Skin epidermis (tissue), 12 donors: ENCODE measurements around the gene CDC14A.
"Not testable (repeated sequence)": the region's sequence is repeated elsewhere in the genome, so short reads cannot be mapped to it uniquely, and the experiment has no call there.

Source experiments
- H3K27ac ChIP-seq, 21 experiments: fragments of 200-600 bp; sonication (generic) in 11 of 21; one replicate each; pipeline ENCODE4 v1.5.0; 2020; ENCODE audit warnings: mild to moderate bottlenecking in 3 of 21, inconsistent platforms in 2 of 21, moderate library complexity in 2 of 21
- H3K4me3 ChIP-seq, 7 experiments: fragments of 200-600 bp; sonication (generic) in 2 of 7; one replicate each; pipeline ENCODE4 v1.5.0; 2020; ENCODE audit warnings: inconsistent platforms in 2 of 7, mild to moderate bottlenecking in 2 of 7, moderate library complexity in 1 of 7

The CDC14A gene, protein sequence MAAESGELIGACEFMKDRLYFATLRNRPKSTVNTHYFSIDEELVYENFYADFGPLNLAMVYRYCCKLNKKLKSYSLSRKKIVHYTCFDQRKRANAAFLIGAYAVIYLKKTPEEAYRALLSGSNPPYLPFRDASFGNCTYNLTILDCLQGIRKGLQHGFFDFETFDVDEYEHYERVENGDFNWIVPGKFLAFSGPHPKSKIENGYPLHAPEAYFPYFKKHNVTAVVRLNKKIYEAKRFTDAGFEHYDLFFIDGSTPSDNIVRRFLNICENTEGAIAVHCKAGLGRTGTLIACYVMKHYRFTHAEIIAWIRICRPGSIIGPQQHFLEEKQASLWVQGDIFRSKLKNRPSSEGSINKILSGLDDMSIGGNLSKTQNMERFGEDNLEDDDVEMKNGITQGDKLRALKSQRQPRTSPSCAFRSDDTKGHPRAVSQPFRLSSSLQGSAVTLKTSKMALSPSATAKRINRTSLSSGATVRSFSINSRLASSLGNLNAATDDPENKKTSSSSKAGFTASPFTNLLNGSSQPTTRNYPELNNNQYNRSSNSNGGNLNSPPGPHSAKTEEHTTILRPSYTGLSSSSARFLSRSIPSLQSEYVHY

DNA sequence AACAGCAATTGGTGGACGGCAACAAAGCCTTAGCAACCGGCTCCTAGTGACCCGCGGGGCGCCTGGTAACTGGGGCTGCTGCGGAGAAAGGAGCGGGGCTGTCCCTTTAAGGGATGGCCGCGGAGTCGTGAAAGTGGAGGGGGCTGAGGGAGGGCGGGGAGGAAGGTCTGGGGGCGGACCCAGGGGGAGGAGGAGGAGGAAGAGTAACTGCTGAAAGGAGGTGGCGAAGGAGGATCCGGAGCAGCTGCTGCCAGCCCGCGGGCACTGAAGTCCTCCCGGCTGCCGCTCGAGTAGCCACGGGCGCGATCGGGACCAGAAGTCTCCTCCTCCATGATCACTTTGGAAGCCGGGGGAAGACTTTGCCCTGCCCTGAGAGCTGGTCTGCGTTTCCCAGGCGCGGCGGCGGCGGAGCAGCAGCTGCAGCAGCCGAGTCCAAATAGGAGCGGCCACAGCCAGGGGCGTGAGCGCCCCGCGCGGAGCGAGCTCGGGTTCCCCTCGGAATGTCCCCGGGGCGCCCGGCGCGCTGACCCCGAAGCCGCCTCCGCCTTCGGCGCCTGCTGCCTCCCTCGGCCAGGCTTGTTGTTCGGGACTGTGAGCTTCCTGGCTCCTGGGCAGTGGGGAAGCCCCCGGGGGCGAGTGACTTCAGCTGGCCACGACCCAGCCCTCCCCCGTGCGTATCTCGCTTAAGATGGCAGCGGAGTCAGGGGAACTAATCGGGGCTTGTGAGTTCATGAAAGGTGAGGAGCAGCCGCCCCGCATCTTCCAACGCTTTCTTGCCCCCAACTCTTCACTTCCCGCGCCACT, at the start of gene CDC14A:
TSS of gene CDC14A (plus strand) at position 240 of the 804 bp plus-strand sequence. CDS start at position 689, 449 bp downstream.
- peak within 1 kb of the TSS; percentile 59 to 95 (median 84) for H3K27ac ChIP-seq
- H3K4me3 ChIP-seq: peak within 1 kb of the TSS; percentile 73 to 98 (median 90)

- Histone ChIP-seq H3K27ac (no peak overlapping the region), H3K4me3 (no peak overlapping the region)
Measured at GRCh38 chr1:100302739-100303138, 49.6 kb upstream of the CDC14A start.

- Histone ChIP-seq H3K27ac (no peak overlapping the region), H3K4me3 (no peak overlapping the region)
Measured at GRCh38 chr1:100304227-100304626, 48.1 kb upstream of the CDC14A start.

DNA sequence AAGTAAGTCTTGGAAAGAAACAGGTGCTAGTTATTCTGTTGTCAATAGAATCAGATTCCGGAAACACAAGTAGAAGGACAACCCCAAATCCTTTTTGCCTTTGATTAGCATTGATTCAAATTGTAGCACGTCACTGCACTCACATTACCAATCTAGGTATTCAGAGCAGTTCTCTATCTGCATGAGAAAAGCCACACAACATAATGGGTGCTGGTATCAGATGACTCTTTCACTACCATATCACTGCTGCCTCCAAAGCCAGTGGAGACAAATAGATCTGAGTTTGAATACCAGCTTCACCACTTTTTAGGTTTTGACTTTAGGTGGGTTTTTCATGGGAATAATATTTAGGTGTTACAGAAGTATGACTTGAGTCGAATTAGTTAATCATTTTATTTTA, 47.4 kb upstream of the CDC14A start:
- no peak overlapping the region for H3K4me3 ChIP-seq
- H3K27ac ChIP-seq: no peak overlapping the region

DNA sequence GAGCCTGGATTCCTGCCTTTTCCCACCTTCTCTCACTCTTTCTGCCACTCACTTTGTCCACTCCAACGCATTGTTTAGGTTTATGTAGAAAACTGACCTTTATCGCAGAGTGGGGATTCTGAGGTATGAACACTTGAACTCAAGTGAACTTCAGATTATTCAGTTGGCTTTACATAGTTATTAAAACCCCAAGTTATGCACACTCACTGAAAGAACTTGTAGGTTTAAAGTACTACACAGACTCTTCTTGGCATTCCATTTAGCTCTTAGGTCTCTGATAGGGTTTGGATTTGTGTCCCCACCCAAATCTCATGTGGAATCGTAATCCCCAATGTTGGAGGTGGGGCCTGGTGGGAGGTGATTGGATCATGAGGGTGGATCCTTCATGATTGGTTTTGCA, 46.4 kb upstream of the CDC14A start:
- Histone ChIP-seq H3K4me3 (no peak overlapping the region), H3K27ac (no peak overlapping the region)

- H3K4me3 ChIP-seq: no peak overlapping the region
- H3K27ac ChIP-seq: no peak overlapping the region
Measured at GRCh38 chr1:100306735-100307313, 45.5 kb upstream of the CDC14A start.

GRCh38 chr1:100308777-100309176, 43.5 kb upstream of the CDC14A start:
- Histone ChIP-seq H3K27ac (no peak overlapping the region), H3K4me3 (no peak overlapping the region)

- Histone ChIP-seq H3K4me3 (no peak overlapping the region), H3K27ac (no peak overlapping the region)
Measured at GRCh38 chr1:100309863-100310262, 42.4 kb upstream of the CDC14A start.

DNA sequence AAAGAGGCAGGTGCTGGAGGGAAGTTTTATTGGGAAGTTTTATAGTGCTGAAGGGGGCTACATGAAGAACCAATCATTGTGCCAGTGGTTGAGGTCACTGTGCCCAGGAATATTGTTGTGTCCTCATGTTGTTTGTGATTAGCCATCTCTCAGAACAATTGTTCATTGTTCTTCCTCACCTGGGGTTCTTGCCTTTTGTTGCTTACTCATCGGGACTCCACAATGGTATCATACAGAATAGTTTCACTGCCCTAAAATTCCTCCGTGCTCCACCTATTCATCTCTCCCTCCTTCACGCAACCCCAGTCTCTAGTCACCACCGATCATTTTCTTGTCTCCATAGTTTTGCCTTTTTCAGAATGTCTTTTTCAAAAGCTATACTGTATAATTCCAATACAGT, 38.9 kb upstream of the CDC14A start:
- Histone ChIP-seq H3K4me3 (no peak overlapping the region), H3K27ac (no peak overlapping the region)

GRCh38 chr1:100316622-100317021, 35.7 kb upstream of the CDC14A start:
- no peak overlapping the region for H3K27ac ChIP-seq
- no peak overlapping the region for H3K4me3 ChIP-seq

- Histone ChIP-seq H3K27ac (no peak overlapping the region), H3K4me3 (no peak overlapping the region)
Measured at GRCh38 chr1:100320311-100321099, 31.8 kb upstream of the CDC14A start.

GRCh38 chr1:100321100-100321493, 31.2 kb upstream of the CDC14A start:
- no peak overlapping the region for H3K4me3 ChIP-seq
- no peak overlapping the region for H3K27ac ChIP-seq

GRCh38 chr1:100321506-100321905, 30.8 kb upstream of the CDC14A start:
- Histone ChIP-seq H3K27ac (no peak overlapping the region), H3K4me3 (no peak overlapping the region)

GRCh38 chr1:100322436-100323211, 29.7 kb upstream of the CDC14A start:
- Histone ChIP-seq H3K27ac (no peak overlapping the region), H3K4me3 (no peak overlapping the region)

DNA sequence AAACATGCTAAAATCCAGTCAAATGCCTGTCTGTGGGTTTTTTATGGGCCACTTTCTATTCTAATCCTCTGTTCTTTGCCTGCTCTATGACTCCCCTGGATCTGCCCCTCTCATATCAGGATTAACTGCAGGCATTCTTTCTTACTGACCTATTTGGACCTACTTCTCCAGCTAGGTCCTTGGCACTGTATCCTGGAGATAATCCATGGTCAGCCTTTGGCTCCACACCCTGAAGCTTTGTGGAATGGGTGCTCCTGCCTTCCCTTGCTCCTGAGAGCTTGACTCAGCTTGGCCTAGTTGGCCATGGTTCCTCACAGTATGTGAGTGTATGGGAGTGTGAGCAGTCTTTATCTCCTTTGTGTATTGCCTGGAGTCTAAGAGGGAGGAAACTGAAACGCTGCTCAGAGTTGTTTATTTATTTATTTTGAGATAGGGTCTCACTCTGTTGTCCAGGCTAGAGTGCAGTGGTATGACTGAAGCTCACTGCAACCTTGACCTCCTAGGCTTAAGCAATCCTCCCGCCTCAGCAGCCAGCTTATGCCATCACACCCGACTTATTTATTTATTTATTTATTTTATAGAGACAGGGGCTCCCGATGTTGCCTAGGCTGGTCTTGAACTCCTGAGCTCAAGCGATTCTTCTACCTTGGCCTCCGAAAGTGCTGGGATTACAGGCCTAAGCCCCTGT, 28.7 kb upstream of the CDC14A start:
- Histone ChIP-seq H3K27ac (no peak overlapping the region), H3K4me3 (no peak overlapping the region)

DNA sequence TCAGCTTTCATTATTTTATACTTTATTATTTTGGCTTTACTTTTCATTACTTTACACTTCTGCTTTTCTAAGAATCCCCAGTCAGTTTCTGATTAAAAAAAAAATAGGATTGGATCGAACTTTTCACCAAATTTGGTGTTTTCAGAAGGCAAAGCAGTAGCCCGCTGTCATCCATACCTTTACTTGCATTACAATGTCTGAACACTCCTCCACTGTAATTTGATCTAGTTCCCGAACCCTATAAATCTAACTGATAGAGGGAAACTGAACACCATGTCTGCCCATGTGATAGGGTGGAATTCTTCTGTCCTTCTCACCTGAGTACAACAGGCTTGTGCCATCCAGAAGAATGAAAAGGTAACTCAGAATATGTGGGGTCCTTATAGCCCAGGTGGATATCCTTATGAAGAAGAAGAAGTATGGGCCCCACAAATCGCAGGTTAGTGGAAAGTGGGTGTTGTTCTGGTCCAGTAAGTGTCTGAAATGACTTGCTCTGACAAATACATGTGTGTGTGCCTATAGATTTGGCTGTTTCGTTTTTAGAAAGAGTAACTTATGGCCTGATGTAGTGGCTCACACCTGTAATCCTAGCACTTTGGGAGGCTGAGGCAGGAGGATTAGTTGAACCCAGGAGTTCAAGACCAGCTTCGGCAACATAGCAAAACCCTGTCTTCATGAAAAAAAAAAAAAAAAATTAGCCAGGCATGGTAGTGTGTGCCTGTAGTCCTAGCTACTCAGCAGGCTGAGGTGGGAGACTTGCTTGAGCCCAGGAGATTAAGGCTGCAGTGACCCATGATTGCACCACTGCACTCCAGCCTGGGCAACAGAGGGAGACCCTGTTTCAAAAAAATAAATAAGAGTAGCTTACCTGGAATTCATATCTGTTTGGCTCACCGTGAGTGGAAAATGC, 26.6 kb upstream of the CDC14A start:
- no peak overlapping the region for H3K27ac ChIP-seq
- no peak overlapping the region for H3K4me3 ChIP-seq

DNA sequence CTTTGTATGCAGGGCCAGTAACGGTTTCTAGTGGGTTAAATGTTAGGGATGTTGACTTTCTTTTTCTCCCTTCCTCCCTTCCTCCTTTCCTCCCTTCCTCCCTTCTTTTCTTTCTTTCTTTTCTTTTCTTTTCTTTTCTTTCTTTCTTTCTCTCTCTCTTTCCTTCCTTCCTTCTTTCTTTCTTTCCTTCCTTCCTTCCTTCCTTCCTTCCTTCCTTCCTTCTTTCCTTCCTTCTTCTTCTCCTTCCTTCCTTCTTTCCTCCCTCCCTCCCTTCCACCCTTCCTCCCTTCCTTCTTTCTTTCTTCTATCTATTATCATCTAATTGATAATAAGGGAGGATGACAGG, 26.0 kb upstream of the CDC14A start:
- H3K4me3 ChIP-seq, H3K27ac ChIP-seq: not testable (repeated sequence)
